Activated naive CD8-positive, alpha-beta T cell treated with anti-CD3 and anti-CD28 coated beads, Interleukin-2, amount 50 U/mL, for 24 hours (primary cell): Measurements from ENCODE around the gene RPL15.

Experiments used
- ATAC-seq: fragments of 150-1000 bp; cut with Tn5 transposase; one replicate; pipeline ENCODE4 v1.10.0; 2021
- DNase-seq: peaks from one replicate; pipeline ENCODE4 v3.0.0; 2021
- H3K27ac Mint-ChIP-seq: one replicate; pipeline ENCODE4 v1.8.0; 2021; ENCODE audit warnings: mild to moderate bottlenecking, mixed read lengths
- H3K27me3 Mint-ChIP-seq: one replicate; pipeline ENCODE4 v1.8.0; 2021; ENCODE audit warnings: mixed read lengths
- H3K36me3 Mint-ChIP-seq: one replicate; pipeline ENCODE4 v1.8.0; 2021; ENCODE audit warnings: low read depth, mixed read lengths
- H3K4me1 Mint-ChIP-seq: one replicate; pipeline ENCODE4 v1.8.0; 2021; ENCODE audit warnings: mixed read lengths
- H3K4me3 Mint-ChIP-seq: one replicate; pipeline ENCODE4 v1.8.0; 2021; ENCODE audit warnings: mild to moderate bottlenecking, moderate library complexity, mixed read lengths
- H3K9me3 Mint-ChIP-seq: one replicate; pipeline ENCODE4 v1.8.0; 2021; ENCODE audit warnings: mixed read lengths

RPL15 gene

DNA sequence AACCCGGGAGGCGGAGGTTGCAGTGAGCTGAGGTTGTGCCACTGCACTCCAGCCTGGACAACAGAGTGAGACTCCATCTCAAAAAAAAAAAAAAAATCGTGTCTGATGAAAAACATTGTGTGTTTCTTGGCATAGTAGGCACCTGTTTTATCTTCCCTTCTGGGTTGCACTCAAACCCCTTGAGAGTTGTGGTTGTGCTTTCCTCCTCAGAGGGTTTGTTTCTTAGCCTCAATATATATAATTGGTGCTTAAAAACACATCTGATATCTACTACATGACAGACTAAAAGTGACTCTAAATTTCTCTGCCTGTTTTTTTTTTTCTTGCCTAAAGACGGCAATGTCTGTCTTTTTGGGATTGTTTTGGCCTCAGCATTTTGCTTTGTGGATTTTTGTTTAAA is 35.7 kb downstream of the RPL15 start:
- Mint-ChIP-seq H3K36me3 (peaks cover 13% of the 10 kb centered on the region), H3K9me3 (no peaks in the 10 kb centered on the region), H3K4me1 (peaks cover 64% of the 10 kb centered on the region), H3K27me3 (no peaks in the 10 kb centered on the region), H3K4me3 (no peak overlapping the region), H3K27ac (no peak overlapping the region)
- DNase-seq (no peak), ATAC-seq (no peak)

DNA sequence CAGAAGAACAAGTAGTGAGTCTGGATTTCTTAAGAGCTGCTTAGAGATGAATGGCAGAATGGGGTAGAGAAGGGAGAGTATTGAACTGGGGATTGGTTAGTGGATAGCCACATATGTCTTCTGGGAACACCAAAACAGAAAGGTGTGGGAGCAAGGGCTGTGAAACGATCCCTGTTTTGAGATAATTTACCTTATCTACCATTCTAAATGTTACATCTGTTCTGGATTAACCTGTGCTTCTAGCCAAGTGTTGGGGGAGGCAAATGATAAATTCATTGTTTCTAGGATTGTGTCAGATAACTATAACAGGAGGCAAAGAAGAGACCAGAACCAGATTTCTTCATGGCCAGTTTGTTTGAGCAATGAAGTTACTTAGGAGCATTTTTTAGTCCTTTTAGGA is 36.6 kb downstream of the RPL15 start:
- H3K27ac Mint-ChIP-seq: no peak overlapping the region
- DNase-seq (no peak), ATAC-seq (no peak)
- no peaks in the 10 kb centered on the region for H3K9me3 Mint-ChIP-seq
- no peaks in the 10 kb centered on the region for H3K27me3 Mint-ChIP-seq
- H3K36me3 Mint-ChIP-seq: peaks cover 13% of the 10 kb centered on the region
- H3K4me1 Mint-ChIP-seq: peaks cover 64% of the 10 kb centered on the region
- no peak overlapping the region for H3K4me3 Mint-ChIP-seq

DNA sequence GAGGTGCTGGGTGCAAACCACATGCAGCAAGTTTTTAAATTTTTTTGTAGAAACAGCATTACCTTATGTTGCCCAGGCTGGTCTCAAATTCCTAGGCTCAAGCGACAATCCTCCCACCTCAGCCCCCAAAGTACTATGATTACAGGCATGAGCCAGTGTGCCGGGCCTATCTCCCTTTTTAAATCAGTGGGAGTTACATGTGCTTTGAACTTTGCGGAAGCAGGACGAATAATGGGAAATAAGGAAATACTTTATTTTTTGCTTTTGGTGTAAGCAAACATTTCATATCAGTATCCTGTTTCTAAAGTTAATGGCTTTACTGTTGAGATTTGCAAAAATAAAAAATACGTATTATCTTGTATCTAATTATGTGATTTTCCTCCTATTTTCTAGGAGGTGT is 37.2 kb downstream of the RPL15 start:
- no peak overlapping the region for H3K4me3 Mint-ChIP-seq
- H3K4me1 Mint-ChIP-seq: peaks cover 66% of the 10 kb centered on the region
- H3K9me3 Mint-ChIP-seq: no peaks in the 10 kb centered on the region
- no peaks in the 10 kb centered on the region for H3K27me3 Mint-ChIP-seq
- no peak overlapping the region for H3K27ac Mint-ChIP-seq
- peaks cover 13% of the 10 kb centered on the region for H3K36me3 Mint-ChIP-seq
- ATAC-seq (no peak), DNase-seq (no peak)

DNA sequence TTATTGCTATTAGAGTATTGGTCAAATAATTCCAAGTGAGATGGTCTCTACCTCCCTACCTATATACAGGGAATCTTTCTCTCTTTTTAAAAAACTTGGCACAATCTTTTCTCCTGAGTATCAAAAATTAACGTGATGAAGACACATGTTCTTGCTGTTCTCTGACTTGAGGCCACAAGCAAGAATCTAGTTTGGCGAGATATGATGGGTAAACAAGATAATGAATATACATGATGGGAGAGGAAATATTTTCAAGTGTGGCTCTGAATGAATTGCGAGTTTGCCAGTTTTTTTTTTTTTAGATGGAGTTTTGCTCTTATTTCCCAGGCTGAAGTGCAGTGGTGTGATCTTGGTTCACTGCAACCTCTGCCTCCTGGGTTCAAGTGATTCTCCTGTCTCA is 39.8 kb downstream of the RPL15 start:
- ATAC-seq (no peak), DNase-seq (no peak)
- Mint-ChIP-seq H3K27ac (no peak overlapping the region), H3K4me1 (peaks cover 47% of the 10 kb centered on the region), H3K9me3 (no peaks in the 10 kb centered on the region), H3K27me3 (no peaks in the 10 kb centered on the region), H3K36me3 (peaks cover 21% of the 10 kb centered on the region), H3K4me3 (no peak overlapping the region)

DNA sequence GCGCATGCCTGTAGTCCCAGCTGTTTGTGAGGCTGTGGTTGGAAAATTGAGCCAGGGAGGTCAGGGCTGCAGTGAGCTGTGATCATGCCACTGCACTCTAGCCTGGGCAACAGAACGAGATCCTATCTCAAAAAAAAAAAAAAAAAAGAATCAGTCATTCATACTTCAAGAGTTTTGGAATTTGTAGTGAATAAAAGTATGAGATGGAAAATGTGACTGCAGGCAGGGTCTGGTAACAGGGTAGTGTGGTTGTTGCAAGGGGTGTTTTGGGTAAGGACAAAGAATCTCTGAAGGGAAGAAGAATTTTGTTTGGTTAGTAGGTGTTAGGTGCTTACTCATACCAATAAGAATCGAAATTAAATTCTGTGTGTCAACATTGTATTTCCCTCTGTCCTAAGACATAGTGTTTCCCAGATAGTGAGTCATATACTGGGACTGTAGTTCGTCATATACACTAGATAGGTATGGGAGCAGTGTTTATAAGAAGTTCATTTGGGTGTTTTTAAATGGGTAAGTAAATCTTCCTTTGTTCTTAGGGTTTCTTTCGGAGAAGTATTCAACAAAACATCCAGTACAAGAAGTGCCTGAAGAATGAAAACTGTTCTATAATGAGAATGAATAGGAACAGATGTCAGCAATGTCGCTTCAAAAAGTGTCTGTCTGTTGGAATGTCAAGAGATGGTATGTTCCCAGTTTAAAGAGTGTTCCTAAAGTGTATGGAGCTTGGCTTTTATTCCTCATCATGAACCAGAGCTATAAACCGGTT is 42.4 kb downstream of the RPL15 start:
- ATAC-seq: peak; percentile 95
- Mint-ChIP-seq H3K27me3 (no peaks in the 10 kb centered on the region), H3K27ac (peak overlapping the region; percentile 21), H3K36me3 (peaks cover 31% of the 10 kb centered on the region), H3K4me1 (peaks cover 27% of the 10 kb centered on the region), H3K4me3 (peak overlapping the region; percentile 15), H3K9me3 (no peaks in the 10 kb centered on the region)
- DNase-seq: no peak

DNA sequence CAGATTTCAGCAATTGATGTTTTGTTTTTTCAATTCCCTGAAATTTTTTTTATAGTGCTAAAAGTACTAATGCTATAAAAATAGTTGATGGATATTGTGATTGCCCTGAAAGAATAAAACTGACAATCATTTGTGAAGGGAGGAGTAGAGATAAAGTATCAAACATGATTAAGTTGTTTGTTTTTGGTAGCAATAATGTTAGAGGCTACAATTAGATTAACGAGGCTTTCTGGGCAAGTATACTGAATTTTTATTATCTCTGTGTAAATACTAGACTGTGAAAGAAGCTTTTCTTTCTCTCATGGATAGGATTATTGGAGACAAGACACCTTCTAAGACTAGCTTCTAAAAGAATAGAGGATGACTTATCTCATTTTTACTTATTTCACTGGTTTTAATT is 43.7 kb downstream of the RPL15 start:
- Mint-ChIP-seq H3K4me1 (peaks cover 23% of the 10 kb centered on the region), H3K9me3 (no peaks in the 10 kb centered on the region), H3K36me3 (peaks cover 27% of the 10 kb centered on the region), H3K27me3 (no peaks in the 10 kb centered on the region), H3K27ac (no peak overlapping the region), H3K4me3 (no peak overlapping the region)
- ATAC-seq: no peak
- DNase-seq: no peak

DNA sequence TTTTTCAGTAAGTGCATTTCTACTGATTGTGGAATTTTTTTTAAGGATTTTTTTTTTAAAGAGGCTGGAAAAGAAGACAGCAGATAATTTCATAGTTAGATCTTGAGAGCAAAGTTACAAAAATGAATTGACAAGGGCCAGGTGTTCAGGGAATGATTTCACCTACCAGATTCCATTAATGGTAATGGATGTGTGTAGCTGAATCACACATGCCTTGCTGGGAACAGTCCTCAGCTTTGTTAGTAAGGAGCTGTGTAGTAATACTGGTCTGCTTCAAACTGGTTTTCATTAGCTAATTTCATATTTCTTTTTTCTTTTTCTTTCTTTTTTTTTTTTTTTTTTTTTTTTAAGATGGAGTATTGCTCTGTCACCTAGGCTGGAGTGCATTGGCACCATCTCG is 44.1 kb downstream of the RPL15 start:
- Mint-ChIP-seq H3K36me3 (peaks cover 28% of the 10 kb centered on the region), H3K27ac (no peak overlapping the region), H3K9me3 (no peaks in the 10 kb centered on the region), H3K27me3 (no peaks in the 10 kb centered on the region), H3K4me3 (no peak overlapping the region), H3K4me1 (peaks cover 23% of the 10 kb centered on the region)
- DNase-seq: no peak
- ATAC-seq: no peak

DNA sequence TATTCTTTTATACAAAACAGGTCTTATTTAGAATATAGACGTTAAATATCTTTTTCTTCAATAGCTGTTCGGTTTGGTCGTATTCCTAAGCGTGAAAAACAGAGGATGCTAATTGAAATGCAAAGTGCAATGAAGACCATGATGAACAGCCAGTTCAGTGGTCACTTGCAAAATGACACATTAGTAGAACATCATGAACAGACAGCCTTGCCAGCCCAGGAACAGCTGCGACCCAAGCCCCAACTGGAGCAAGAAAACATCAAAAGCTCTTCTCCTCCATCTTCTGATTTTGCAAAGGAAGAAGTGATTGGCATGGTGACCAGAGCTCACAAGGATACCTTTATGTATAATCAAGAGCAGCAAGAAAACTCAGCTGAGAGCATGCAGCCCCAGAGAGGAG is 45.0 kb downstream of the RPL15 start:
- Mint-ChIP-seq H3K4me1 (peaks cover 19% of the 10 kb centered on the region), H3K27me3 (no peaks in the 10 kb centered on the region), H3K36me3 (peaks cover 27% of the 10 kb centered on the region), H3K27ac (no peak overlapping the region), H3K4me3 (no peak overlapping the region), H3K9me3 (no peaks in the 10 kb centered on the region)
- ATAC-seq (no peak), DNase-seq (no peak)

DNA sequence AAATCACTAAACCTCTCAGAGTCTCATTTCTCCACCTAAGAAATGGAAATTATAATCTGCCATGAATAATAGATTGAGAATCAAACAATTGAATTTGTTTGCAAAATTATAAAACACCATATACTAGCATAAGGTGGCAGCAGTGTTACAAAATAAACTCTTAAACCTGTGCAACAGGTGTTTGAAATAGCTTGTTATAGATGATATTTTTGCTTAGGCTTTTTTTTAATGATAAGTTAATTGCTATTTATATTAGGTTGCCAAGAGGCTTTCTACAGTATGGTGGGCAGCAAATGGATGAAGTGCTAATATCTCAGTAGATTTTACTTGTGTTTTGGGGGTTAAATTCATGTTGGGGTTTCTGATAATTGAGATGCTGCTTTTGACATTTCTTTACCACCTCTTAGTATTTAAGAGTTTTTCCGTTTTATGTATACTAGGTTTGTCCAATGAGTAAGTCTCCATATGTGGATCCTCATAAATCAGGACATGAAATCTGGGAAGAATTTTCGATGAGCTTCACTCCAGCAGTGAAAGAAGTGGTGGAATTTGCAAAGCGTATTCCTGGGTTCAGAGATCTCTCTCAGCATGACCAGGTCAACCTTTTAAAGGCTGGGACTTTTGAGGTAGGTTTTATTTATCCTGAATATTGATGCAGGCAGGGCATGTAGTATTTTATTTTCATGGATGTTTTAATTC is 47.8 kb downstream of the RPL15 start:
- no peak for ATAC-seq
- peaks cover 1% of the 10 kb centered on the region for H3K4me1 Mint-ChIP-seq
- no peaks in the 10 kb centered on the region for H3K27me3 Mint-ChIP-seq
- peaks cover 28% of the 10 kb centered on the region for H3K36me3 Mint-ChIP-seq
- H3K4me3 Mint-ChIP-seq: no peak overlapping the region
- H3K27ac Mint-ChIP-seq: no peak overlapping the region
- no peak for DNase-seq
- no peaks in the 10 kb centered on the region for H3K9me3 Mint-ChIP-seq

DNA sequence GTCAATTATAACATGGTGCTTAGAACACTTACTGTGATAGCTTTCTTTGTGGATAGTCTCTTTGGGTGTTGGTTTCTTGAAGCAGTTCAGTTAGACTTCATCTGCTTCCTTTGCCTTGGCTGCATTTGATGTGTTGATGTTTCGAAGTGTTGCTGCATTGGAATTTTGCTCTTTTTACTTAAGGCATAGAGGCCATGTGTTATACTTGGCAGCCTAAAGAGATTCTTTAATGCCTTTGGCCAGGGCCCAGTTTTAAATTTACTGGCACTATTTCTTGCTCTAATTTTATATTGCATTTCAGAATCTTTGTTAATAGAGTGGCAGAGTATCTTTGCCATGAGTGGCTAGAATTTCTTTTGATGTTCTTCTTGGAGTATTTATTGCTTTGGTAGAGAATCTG is 49.4 kb downstream of the RPL15 start:
- Mint-ChIP-seq H3K36me3 (peaks cover 27% of the 10 kb centered on the region), H3K9me3 (no peaks in the 10 kb centered on the region), H3K27me3 (no peaks in the 10 kb centered on the region), H3K4me3 (no peak overlapping the region), H3K27ac (no peak overlapping the region), H3K4me1 (no peaks in the 10 kb centered on the region)
- ATAC-seq (no peak), DNase-seq (no peak)

DNA sequence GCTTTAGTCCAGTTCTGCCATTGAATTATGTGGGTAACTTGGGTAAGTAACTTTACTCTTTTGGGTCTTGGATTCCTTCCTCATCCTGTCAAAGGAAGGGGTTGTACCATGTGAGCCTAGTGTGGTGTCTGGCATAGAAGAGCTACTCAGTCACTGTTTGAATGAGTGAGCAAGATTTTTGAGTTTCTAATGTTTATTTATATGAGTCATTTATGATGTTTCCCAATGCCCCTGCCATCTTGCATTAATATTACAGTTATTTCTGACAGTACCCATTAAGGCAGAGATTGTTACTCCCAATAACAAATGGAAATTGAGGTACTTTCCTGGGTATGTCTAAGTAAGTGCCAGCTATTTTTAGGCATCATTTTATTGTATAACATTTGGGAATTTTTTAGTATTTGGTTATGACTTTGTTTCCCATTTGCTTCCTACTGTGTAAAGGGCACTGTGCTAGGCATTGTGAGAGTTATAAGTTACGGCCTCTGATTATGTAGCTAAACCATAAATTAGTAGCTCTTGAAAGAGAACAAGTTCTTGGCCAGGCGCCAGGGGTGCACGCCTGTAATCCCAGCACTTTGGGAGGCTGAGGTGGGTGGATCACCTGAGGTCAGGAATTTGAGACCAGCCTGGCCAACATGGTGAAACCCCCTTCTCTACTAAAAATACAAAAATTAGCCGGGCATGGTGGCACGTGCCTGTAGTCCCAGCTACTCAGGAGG is 51.7 kb downstream of the RPL15 start:
- Mint-ChIP-seq H3K36me3 (peaks cover 20% of the 10 kb centered on the region), H3K4me3 (no peak overlapping the region), H3K27ac (no peak overlapping the region), H3K27me3 (no peaks in the 10 kb centered on the region), H3K9me3 (no peaks in the 10 kb centered on the region), H3K4me1 (no peaks in the 10 kb centered on the region)
- DNase-seq (no peak), ATAC-seq (no peak)

DNA sequence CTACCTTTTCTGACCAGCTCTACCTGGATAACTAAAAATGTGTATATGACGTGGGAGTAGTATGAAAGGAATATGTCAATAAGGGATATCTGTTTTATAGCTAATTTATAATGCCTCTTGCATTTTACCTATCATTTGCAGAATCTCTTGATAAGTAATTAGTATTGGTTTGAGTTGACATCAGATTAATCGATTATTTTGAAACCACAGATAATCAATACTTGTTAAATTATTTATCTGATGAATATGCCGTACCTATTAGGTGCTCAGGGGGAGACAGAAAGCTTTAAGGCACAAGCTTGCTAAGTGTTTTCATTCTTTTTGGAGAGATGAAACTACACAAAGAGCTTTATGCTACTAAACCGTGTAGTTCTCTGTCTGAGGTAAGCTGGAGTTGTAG is 52.5 kb downstream of the RPL15 start:
- no peak overlapping the region for H3K4me3 Mint-ChIP-seq
- peaks cover 17% of the 10 kb centered on the region for H3K36me3 Mint-ChIP-seq
- no peaks in the 10 kb centered on the region for H3K27me3 Mint-ChIP-seq
- H3K4me1 Mint-ChIP-seq: no peaks in the 10 kb centered on the region
- H3K27ac Mint-ChIP-seq: no peak overlapping the region
- ATAC-seq (no peak), DNase-seq (no peak)
- no peaks in the 10 kb centered on the region for H3K9me3 Mint-ChIP-seq
